Glutamatergic neuron (in vitro differentiated cells): Measurements from ENCODE around the gene RENBP. TPM values are rescaled to one million over a fixed set of nuclear protein-coding genes. Genes with fewer than 3 reads are reported as not detected.

ENCODE experiments used
- DNase-seq: peaks from one replicate; pipeline ENCODE4 v3.0.0; 2022
- H3K27ac Mint-ChIP-seq: one replicate; pipeline ENCODE4 v1.8.0; 2020; ENCODE audit warnings: mild to moderate bottlenecking, mixed read lengths, inconsistent platforms; ENCODE audit not compliant: unreplicated experiment
- H3K27me3 Mint-ChIP-seq: one replicate; pipeline ENCODE4 v1.8.0; 2020; ENCODE audit warnings: mild to moderate bottlenecking, moderate library complexity, mixed read lengths, inconsistent platforms; ENCODE audit not compliant: unreplicated experiment
- H3K36me3 Mint-ChIP-seq: one replicate; pipeline ENCODE4 v1.8.0; 2020; ENCODE audit warnings: mild to moderate bottlenecking, mixed read lengths, inconsistent platforms; ENCODE audit not compliant: unreplicated experiment
- H3K4me1 Mint-ChIP-seq: one replicate; pipeline ENCODE4 v1.8.0; 2020; ENCODE audit warnings: mild to moderate bottlenecking, low read depth, mixed read lengths, inconsistent platforms; ENCODE audit not compliant: unreplicated experiment
- H3K4me3 Mint-ChIP-seq: one replicate; pipeline ENCODE4 v1.8.0; 2020; ENCODE audit warnings: mild to moderate bottlenecking, mixed read lengths, inconsistent platforms; ENCODE audit not compliant: unreplicated experiment
- H3K9me3 Mint-ChIP-seq: one replicate; pipeline ENCODE4 v1.8.0; 2020; ENCODE audit warnings: mild to moderate bottlenecking, moderate library complexity, mixed read lengths, inconsistent platforms; ENCODE audit not compliant: unreplicated experiment
- CTCF ChIP-seq: fragments of 200-600 bp; sonication (generic); IDR thresholded peaks from one replicate; pipeline ENCODE4 v1.5.0; 2021; ENCODE audit not compliant: partially characterized antibody, unreplicated experiment
- total RNA-seq: library from RNA; stranded (reverse); fragmentation: NEBNext Ultra II Directional; extraction: Animal tissue kit (Norgen Biotek cat#: 25700); gene quantifications from one replicate; pipeline ENCODE4 v1.2.1, GENCODE V29; 2021; ENCODE audit not compliant: unreplicated experiment

RENBP gene
- total RNA-seq, 1 donor from 2014 or later = 16.1 TPM

- Mint-ChIP-seq H3K9me3 (peaks cover 6% of the 10 kb centered on the region), H3K36me3 (no peaks in the 10 kb centered on the region), H3K27ac (no peak overlapping the region), H3K27me3 (peaks cover 6% of the 10 kb centered on the region), H3K4me3 (peak overlapping the region; percentile 20), H3K4me1 (peaks cover 8% of the 10 kb centered on the region)
- TF ChIP-seq CTCF = no peak
- DNase-seq = no peak
Observed at GRCh38 chrX:153924149-153924861, 20.1 kb downstream of the RENBP start.

- no peak overlapping the region for H3K4me3 Mint-ChIP-seq
- peaks cover 5% of the 10 kb centered on the region for H3K4me1 Mint-ChIP-seq
- peaks cover 6% of the 10 kb centered on the region for H3K9me3 Mint-ChIP-seq
- H3K27ac Mint-ChIP-seq = peak overlapping the region; percentile 85
- H3K36me3 Mint-ChIP-seq = no peaks in the 10 kb centered on the region
- H3K27me3 Mint-ChIP-seq = peaks cover 6% of the 10 kb centered on the region
- DNase-seq = peak; percentile 58
- no peak for TF ChIP-seq CTCF
Observed at GRCh38 chrX:153922932-153923857, 21.2 kb downstream of the RENBP start.

GRCh38 chrX:153921511-153922446, 22.7 kb downstream of the RENBP start:
- H3K4me1 Mint-ChIP-seq = peaks cover 10% of the 10 kb centered on the region
- H3K4me3 Mint-ChIP-seq = peak overlapping the region; percentile 52
- peaks cover 3% of the 10 kb centered on the region for H3K27me3 Mint-ChIP-seq
- H3K9me3 Mint-ChIP-seq = peaks cover 4% of the 10 kb centered on the region
- DNase-seq = peak; percentile 44
- TF ChIP-seq CTCF = no peak
- H3K27ac Mint-ChIP-seq = peak overlapping the region; percentile 85
- no peaks in the 10 kb centered on the region for H3K36me3 Mint-ChIP-seq

GRCh38 chrX:153921070-153921469, 23.4 kb downstream of the RENBP start:
- no peak for DNase-seq
- Mint-ChIP-seq H3K27me3 (peaks cover 3% of the 10 kb centered on the region), H3K4me3 (peak overlapping the region; percentile 38), H3K4me1 (peaks cover 10% of the 10 kb centered on the region), H3K36me3 (no peaks in the 10 kb centered on the region), H3K27ac (peak overlapping the region; percentile 55), H3K9me3 (peaks cover 4% of the 10 kb centered on the region)
- no peak for TF ChIP-seq CTCF
